Measurements from ENCODE around the gene ZNF562.

ZNF562 gene

GRCh38 chr19:9640956-9641355 lies 33.9 kb downstream of the ZNF562 start:
- no peak for DNase-seq

- DNase-seq, result no peak
Observed at GRCh38 chr19:9636018-9636417, 38.9 kb downstream of the ZNF562 start.

GRCh38 chr19:9627856-9628255 lies 47.0 kb downstream of the ZNF562 start:
- DNase-seq, result no peak

DNA sequence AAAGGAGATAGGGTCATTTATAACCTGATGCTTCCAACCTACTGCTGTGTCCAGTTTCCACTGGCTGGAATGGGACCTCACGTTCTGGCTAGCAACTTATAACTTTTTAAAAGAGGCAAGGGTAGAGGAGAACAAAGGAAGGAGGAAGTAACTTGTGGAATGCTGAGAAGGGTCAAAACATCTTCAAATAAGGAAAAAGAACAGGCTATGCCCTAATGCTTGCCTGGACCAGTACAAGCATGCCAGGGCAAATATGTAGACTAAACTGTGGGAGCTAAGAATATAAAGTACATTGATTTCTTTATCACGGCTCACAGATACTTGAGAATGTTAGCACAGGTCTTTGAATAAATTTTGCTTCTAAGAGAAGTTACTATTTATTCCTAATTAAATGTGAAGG lies 52.4 kb downstream of the ZNF562 start:
- DNase-seq, result no peak

DNA sequence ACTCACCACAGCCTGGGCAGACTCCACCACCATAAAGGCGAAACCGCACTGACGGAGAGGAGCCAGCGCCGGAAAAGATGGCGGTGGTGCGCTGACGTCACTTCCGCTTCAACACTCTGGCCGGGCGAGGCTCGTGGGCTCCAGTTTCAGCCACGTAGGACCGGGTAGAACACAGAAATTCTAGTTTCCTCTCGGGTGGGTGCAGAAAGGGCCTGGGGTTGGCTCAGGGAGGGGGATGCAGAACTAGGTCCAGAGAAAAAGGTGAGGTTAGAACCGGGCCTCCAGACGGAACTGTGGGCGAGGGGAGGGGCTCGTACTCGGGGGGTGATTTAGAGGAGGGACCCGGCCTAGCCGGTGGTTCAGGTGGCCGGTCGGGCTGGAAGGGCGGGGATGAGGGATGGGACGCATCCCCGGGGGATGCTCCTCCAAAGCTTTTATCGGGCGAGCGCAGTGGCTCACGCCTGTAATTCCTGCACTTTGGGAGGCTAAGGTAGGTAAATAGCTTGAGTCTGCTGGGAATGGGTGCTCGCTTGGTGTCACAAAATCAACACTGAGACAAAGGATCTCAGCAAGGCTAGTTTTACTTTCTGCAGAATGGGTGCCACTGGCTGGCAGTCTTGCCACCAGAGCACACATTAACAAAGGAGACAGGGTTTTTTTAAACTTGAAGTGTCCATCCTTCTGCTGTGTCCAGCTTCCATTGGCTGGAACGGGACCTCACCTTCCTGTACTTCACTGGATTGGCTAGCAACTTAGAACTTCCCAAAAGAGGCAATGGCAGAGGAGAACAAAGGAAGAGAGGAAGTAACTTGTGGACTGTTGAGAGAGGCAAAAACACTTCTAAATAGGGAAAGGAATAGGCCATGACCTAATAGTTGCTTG lies 53.5 kb downstream of the ZNF562 start, which contains the start of gene ZNF561:
Gene ZNF561 (minus strand): TSS at position 77 of the 882 bp plus-strand sequence. CDS start 1,776 bp downstream, outside the sequence.
- DNase-seq, result peak; percentile 89

- no peak for DNase-seq
Observed at GRCh38 chr19:9620842-9621155, 54.1 kb downstream of the ZNF562 start.

GRCh38 chr19:9615844-9616243 lies 59.1 kb downstream of the ZNF562 start:
- no peak for DNase-seq

DNA sequence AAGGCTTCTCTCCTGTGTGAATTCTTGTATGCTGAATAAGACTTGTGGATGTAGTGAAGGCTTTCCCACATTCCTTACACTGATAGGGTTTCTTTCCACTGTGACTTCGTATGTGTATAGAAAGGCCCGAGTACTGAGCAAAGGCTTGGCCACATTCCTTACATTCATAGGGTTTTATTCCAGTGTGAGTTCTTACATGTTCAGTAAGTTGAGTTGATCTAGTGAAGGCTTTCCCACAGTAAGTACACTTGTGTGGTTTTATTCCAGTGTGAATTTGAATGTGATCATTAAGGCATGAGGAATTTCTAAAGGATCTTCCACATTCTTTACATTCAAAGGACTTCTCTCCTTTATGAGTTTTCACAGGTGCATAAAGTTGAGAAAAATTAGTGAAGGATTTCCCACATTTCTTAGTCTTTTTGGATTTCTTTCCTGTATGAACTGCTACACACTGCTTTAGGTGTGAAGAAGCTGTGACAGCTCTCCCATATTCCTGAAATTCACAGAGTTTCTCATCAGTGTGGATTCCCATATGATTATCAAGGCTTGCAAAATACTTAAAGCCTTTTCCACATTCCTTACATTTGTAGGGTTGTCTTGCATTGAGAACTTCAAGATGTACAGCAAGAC lies 64.3 kb downstream of the ZNF562 start:
- no peak for DNase-seq

- no peak for DNase-seq
Observed at GRCh38 chr19:9608912-9609311, 66.0 kb downstream of the ZNF562 start.

DNA sequence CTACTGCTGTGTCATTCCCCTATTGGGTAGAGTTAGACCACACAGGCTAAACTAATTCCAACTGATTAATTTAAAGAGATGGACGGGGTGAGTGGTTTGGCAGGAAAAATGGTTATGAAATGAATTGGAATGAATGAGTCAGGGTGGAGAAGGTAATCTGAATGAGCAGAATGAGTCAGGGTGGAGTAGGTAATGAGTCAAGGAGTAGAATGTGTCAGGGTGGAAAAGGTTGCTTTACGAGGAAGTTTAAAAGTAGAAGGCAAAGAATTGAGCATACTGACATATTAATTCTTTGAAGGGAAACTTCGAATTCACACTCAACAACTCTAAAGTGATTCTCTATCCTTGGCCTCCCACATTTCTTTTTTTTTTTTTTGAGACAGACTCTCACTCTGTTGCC lies 77.9 kb downstream of the ZNF562 start:
- DNase-seq, result no peak

All from CD4-positive, alpha-beta T cell treated with Interleukin-15 for 1 hour (primary cell).